H1 (cell line): Measurements from ENCODE around the gene PLCH2. TPM values are rescaled to one million over a fixed set of nuclear protein-coding genes. Genes with fewer than 3 reads are reported as not detected.

ENCODE experiments used
- CHD2 ChIP-seq: IDR thresholded peaks from 2 replicates; pipeline ENCODE4 v1.6.1; 2012; ENCODE audit warnings: low read length, improper control_type of control experiment
- MAFK ChIP-seq: IDR thresholded peaks from 2 replicates; pipeline ENCODE4 v1.6.1; 2012; ENCODE audit warnings: low read depth, mild to moderate bottlenecking, improper control_type of control experiment, low read length
- polyA plus RNA-seq, 7 experiments: library from polyadenylated mRNA; depleted of rRNA in 3 of 7; stranded (reverse) in 5 of 7; unstranded in 2 of 7; fragments of >200 nt in 5 of 7; fragments of 200-250 nt in 2 of 7; gene quantifications; 1 replicate in 5 of 7; 2 replicates in 1 of 7; 4 replicates in 1 of 7; pipeline versions ENCODE4 v1.2.1 to v1.2.3, GENCODE V29; 2011 to 2013; ENCODE audit warnings: missing spikeins in 2 of 7, mixed read lengths in 2 of 7
- total RNA-seq: library from RNA; stranded (reverse); fragmentation: NEBNext Ultra II Directional; extraction: Animal tissue kit (Norgen Biotek cat#: 25700); gene quantifications from 2 replicates; pipeline ENCODE4 v1.2.1, GENCODE V29; 2021

PLCH2 gene
- total and polyA plus RNA-seq, 2 of the 8 experiments (the other 6 are each of a cell fraction or from before 2014, with no cell fraction given) = 0.14 to 0.19 TPM

GRCh38 chr1:2497891-2498290 is 21.8 kb downstream of the PLCH2 start (continued):
- no peak for TF ChIP-seq MAFK
- TF ChIP-seq CHD2 = no peak
